Colonic mucosa (tissue), 4 donors: ENCODE data around the gene TRMT1. TPM values are rescaled to one million over a fixed set of nuclear protein-coding genes. Genes with fewer than 3 reads are reported as not detected.

Experiments
- DNase-seq: peaks from one replicate; pipeline ENCODE4 v3.0.0-alpha.2; 2020
- H3K27ac ChIP-seq: fragments of 200-600 bp; one replicate; pipeline ENCODE4 v1.8.0; 2021
- H3K27me3 ChIP-seq: fragments of 200-600 bp; one replicate; pipeline ENCODE4 v1.8.0; 2021
- H3K36me3 ChIP-seq: fragments of 200-600 bp; one replicate; pipeline ENCODE4 v1.8.0; 2021
- H3K4me1 ChIP-seq: fragments of 200-600 bp; one replicate; pipeline ENCODE4 v1.8.0; 2021; ENCODE audit warnings: mild to moderate bottlenecking
- H3K4me3 ChIP-seq: fragments of 200-600 bp; one replicate; pipeline ENCODE4 v1.8.0; 2021
- H3K9ac ChIP-seq, 2 donors: one replicate each; pipeline ENCODE4 v1.7.0; 2013; ENCODE audit warnings: control low read depth in 2 of 2, low read depth in 2 of 2, low read length in 2 of 2
- H3K9me3 ChIP-seq: fragments of 200-600 bp; one replicate; pipeline ENCODE4 v1.8.0; 2021
- intact Hi-C: fragments of 100-400 bp; cut with DNase I; formaldehyde crosslinking; loops from one replicate; pipeline ENCODE4 v1.14.1; 2022
- total RNA-seq, 2 donors: library from RNA; stranded (reverse); fragmentation: NEBNext Ultra II Directional in 1 of 2; extraction: Animal tissue kit (Norgen Biotek cat#: 25700) in 1 of 2; gene quantifications; one replicate each; pipeline ENCODE4 v1.2.1, GENCODE V29; 2021
- TF ChIP-seq, protein P1 (sequence below): fragments of 200-600 bp; IDR thresholded peaks from one replicate; pipeline ENCODE4 v1.8.0; 2022; ENCODE audit warnings: antibody characterized with exemption, mild to moderate bottlenecking
- donor health status: healthy.
- donor health status: DM: no; HTN: no; CAD: no.
- donor health status: DM: no; HTN: no; CAD: no.

The TRMT1 gene
- total RNA-seq, 2 donors from 2014 or later = 17.5 to 40.1 TPM

DNA sequence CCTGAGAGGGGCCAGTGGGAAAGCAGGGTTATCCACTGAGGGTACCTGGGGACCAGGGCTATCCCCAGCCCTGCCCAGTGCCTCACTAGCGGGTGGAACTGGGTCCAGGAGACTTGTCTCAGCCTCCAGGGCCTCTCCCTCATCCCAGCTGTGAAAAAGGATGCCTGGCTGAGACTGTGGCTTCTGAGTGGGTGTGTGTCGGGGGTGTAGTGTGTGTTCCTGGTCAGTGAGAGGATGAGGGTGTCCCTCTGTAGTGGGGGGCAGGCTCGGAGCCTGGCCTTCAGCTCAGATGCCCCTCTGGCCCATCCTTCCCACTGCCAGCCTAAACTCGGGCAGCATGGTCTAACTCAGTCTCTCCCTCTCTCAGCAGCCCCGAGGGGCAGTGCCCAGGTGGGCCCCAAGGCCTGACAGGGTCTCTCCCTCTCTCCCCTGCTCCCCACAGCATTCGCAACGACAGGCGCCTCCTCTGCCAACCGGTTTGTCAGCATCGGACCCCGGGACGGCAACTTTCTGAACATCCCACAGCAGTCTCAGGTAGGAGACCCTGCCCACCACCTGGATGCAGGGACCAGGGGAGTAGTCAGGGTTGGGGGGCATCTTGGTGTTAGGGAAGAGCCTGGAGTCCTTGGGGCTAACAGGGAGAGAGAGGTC is 26.6 kb downstream of the TRMT1 start:
- Histone ChIP-seq H3K27ac (no peak overlapping the region), H3K36me3 (no peaks in the 10 kb centered on the region)

DNA sequence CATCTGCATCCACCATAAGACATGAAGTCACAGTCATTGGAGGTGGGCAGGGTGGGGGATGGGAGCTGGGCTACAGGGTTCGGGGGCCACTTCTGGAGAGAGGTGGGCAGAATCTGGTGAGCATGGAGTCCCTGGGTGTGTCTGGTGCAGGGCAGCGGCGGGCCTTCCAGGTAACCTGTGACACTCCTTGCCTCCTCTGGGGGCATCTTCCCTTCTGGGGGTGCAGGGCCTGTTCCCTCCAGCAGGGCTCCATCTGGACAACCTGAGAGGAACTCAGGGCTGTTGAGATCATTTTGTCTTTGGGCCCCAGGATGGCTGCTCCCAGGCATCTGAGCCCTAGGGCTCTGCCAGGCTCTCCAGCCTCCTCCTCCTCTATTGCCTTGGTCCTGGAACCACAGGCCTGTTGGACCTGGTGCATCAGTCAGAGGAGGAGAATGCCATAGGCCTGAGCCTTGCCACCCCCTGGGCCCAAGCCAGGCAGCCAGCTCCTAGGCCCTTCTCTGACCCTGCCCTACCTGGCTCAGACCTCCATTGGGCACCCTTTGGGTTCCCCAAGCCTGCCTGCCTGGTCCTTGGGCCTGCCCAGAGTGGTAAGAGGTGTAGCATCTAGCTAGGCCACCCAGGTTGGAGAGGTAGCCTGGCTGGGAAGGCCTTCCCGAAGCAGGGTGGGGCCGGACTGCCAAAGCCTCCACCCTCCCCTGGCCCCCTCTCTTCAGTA is 27.2 kb downstream of the TRMT1 start:
- no peak for DNase-seq
- TF ChIP-seq, protein P1, sequence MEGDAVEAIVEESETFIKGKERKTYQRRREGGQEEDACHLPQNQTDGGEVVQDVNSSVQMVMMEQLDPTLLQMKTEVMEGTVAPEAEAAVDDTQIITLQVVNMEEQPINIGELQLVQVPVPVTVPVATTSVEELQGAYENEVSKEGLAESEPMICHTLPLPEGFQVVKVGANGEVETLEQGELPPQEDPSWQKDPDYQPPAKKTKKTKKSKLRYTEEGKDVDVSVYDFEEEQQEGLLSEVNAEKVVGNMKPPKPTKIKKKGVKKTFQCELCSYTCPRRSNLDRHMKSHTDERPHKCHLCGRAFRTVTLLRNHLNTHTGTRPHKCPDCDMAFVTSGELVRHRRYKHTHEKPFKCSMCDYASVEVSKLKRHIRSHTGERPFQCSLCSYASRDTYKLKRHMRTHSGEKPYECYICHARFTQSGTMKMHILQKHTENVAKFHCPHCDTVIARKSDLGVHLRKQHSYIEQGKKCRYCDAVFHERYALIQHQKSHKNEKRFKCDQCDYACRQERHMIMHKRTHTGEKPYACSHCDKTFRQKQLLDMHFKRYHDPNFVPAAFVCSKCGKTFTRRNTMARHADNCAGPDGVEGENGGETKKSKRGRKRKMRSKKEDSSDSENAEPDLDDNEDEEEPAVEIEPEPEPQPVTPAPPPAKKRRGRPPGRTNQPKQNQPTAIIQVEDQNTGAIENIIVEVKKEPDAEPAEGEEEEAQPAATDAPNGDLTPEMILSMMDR = no peak
- Histone ChIP-seq H3K9ac (peak overlapping the region in 1 of 2 donors; percentile 2), H3K9me3 (no peaks in the 10 kb centered on the region), H3K36me3 (no peaks in the 10 kb centered on the region), H3K4me3 (no peak overlapping the region), H3K4me1 (peaks cover 5% of the 10 kb centered on the region), H3K27ac (no peak overlapping the region), H3K27me3 (no peaks in the 10 kb centered on the region)
- intact Hi-C loops = no loop called here

More for the DNA sequence above, 26.6 kb downstream of the TRMT1 start:
- Histone ChIP-seq H3K4me1 (peaks cover 10% of the 10 kb centered on the region), H3K27me3 (no peaks in the 10 kb centered on the region), H3K9me3 (no peaks in the 10 kb centered on the region), H3K9ac (no peak overlapping the region), H3K4me3 (no peak overlapping the region)
- TF ChIP-seq, protein P1 = no peak
- intact Hi-C loops = loop anchor here (10.0 kb wide), 1 partner anchor 55 kb away; no protein-coding TSS in a partner anchor
- no peak for DNase-seq

DNA sequence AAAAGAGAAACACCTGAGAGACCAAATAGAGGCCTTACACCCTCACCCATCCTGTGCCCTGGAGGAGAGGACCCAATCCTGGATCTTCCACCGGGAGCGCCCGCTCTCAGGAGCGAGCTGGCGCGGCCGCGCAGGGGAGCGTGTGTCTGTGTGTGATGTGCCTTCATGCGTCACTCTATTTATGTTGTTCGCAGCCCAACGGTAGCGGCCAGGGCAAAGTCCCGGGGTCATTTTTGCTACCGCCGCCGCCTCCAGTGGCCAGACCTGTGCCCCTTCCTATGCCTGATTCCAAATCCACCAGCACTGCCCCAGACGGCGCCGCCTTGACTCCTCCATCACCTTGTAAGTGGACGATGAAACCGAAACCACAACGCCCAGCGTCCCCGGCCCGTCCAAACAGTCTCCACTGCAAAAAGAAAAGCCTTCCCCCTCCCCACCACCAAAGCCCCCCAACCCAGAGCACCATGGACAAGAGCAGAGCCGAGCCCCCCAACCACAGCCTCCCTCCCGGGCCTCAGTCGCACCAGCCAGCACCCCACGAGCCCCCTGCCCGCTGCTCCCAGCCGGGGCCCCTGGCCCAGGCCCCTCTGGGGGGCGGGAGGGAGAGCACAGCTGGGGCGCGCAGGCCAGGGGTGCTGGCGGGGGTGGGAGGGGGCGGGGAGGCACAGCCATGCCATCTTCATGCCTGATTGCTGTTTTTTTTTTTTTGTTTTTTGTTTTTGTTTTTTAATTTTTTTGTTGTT is 28.6 kb downstream of the TRMT1 start:
- Histone ChIP-seq H3K36me3 (no peaks in the 10 kb centered on the region), H3K27ac (no peak overlapping the region)

GRCh38 chr19:13087295-13087694 is 29.2 kb downstream of the TRMT1 start:
- Histone ChIP-seq H3K36me3 (no peaks in the 10 kb centered on the region), H3K4me1 (no peaks in the 10 kb centered on the region)

More for the DNA sequence above, 28.6 kb downstream of the TRMT1 start:
- Histone ChIP-seq H3K4me1 (no peaks in the 10 kb centered on the region), H3K27me3 (no peaks in the 10 kb centered on the region), H3K9me3 (no peaks in the 10 kb centered on the region), H3K4me3 (no peak overlapping the region), H3K9ac (no peak overlapping the region)
- no peak for DNase-seq
- TF ChIP-seq, protein P1 = no peak
- intact Hi-C loops = no loop called here

DNA sequence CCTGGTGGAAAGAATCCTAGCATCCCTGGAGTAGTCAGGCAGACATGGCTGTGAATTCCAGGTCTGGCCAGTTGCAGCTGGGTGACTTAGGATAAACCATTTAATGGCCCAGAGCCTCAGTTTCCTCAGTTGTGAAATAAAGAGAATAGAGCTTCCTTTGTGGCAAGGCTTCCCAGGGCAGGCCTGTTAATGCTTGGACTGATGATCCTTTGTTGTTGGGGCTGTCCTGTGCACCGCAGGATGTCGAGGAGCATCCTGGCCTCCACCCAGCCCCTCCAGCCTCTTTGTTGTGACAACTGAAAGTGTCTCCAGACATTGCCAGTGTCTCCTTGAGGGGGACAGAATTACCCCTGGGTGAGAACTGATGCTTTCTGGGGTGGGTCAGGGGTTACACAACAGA is 30.2 kb downstream of the TRMT1 start:
- H3K9ac ChIP-seq = no peak overlapping the region
- H3K4me1 ChIP-seq = no peaks in the 10 kb centered on the region
- H3K27ac ChIP-seq = no peak overlapping the region
- H3K9me3 ChIP-seq = no peaks in the 10 kb centered on the region
- no peaks in the 10 kb centered on the region for H3K27me3 ChIP-seq
- no peak for DNase-seq
- intact Hi-C loops = no loop called here
- H3K4me3 ChIP-seq = no peak overlapping the region
- TF ChIP-seq, protein P1 = no peak
- H3K36me3 ChIP-seq = no peaks in the 10 kb centered on the region

More at GRCh38 chr19:13087295-13087694, 29.2 kb downstream of the TRMT1 start:
- Histone ChIP-seq H3K9ac (no peak overlapping the region), H3K27me3 (no peaks in the 10 kb centered on the region), H3K4me3 (no peak overlapping the region), H3K9me3 (no peaks in the 10 kb centered on the region), H3K27ac (no peak overlapping the region)
- intact Hi-C loops = no loop called here
- TF ChIP-seq, protein P1 = no peak
- DNase-seq = no peak
